T-helper 17 cell (primary cell): Measurements from ENCODE around the gene DDI1. TPM values are rescaled to one million over a fixed set of nuclear protein-coding genes. Genes with fewer than 3 reads are reported as not detected.

Experiments used
- ATAC-seq: fragments of 150-1000 bp; cut with Tn5 transposase; 2 replicates; pipeline ENCODE4 v1.10.0; 2021; ENCODE audit warnings: mild to moderate bottlenecking, moderate library complexity
- DNase-seq, 3 donors: peaks; one replicate each; pipeline versions ENCODE4 v3.0.0 to v3.0.0-alpha.2; 2020 to 2021
- H3K9me3 ChIP-seq: one replicate; pipeline ENCODE4 v1.7.0; 2013; ENCODE audit warnings: low read length, mild to moderate bottlenecking; ENCODE audit not compliant: control insufficient read depth, poor library complexity, severe bottlenecking
- H3K27ac Mint-ChIP-seq: one replicate; pipeline ENCODE4 v1.8.0; 2022; ENCODE audit warnings: mild to moderate bottlenecking, moderate library complexity, mixed read lengths
- H3K27me3 Mint-ChIP-seq: one replicate; pipeline ENCODE4 v1.8.0; 2022; ENCODE audit warnings: mixed read lengths
- H3K36me3 Mint-ChIP-seq: one replicate; pipeline ENCODE4 v1.8.0; 2022; ENCODE audit warnings: low read depth, mixed read lengths
- H3K4me1 Mint-ChIP-seq: one replicate; pipeline ENCODE4 v1.8.0; 2022; ENCODE audit warnings: mild to moderate bottlenecking, mixed read lengths
- H3K4me3 Mint-ChIP-seq: one replicate; pipeline ENCODE4 v1.8.0; 2022; ENCODE audit warnings: mild to moderate bottlenecking, moderate library complexity, mixed read lengths
- total RNA-seq, 4 donors: library from RNA in 2 of 4; stranded (reverse) in 2 of 4; gene quantifications; one replicate each; pipeline ENCODE4 v1.2.3 and lab custom pipeline; 2022 to 2026

The DDI1 gene
- total RNA-seq, 2 donors from 2014 or later, result not detected

GRCh38 chr11:104075091-104075490, 38.7 kb downstream of the DDI1 start:
- no peaks in the 10 kb centered on the region for H3K9me3 ChIP-seq
- ATAC-seq, result no peak
- H3K27me3 Mint-ChIP-seq, result peaks cover 5% of the 10 kb centered on the region
- H3K27ac Mint-ChIP-seq, result no peak overlapping the region
- no peak overlapping the region for H3K4me3 Mint-ChIP-seq
- H3K4me1 Mint-ChIP-seq, result no peaks in the 10 kb centered on the region
- DNase-seq, result no peak
- no peaks in the 10 kb centered on the region for H3K36me3 Mint-ChIP-seq

- H3K9me3 ChIP-seq, result no peaks in the 10 kb centered on the region
- Mint-ChIP-seq H3K36me3 (no peaks in the 10 kb centered on the region), H3K4me3 (no peak overlapping the region), H3K4me1 (no peaks in the 10 kb centered on the region), H3K27ac (no peak overlapping the region), H3K27me3 (peaks cover 5% of the 10 kb centered on the region)
- DNase-seq, result no peak
- no peak for ATAC-seq
Observed at GRCh38 chr11:104075706-104076105, 39.3 kb downstream of the DDI1 start.

DNA sequence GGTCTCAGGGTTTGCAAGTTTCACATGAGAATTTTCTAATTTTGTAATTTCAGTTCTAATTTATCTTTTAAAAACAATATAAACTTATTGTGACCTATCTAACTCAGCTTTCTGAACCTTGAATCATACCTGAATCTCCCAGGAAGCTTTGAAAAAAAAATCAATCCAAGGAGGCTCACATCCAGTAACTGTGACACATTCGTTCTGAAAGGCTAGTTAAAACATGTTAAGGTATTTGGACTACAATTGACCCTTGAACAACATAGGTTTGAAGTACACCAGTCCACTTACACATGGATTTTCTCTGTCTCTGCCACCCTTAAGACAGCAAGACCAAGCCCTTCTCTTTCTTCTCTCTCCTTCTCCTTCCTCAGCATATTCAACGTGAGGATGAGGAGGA, 40.0 kb downstream of the DDI1 start:
- no peak for DNase-seq
- Mint-ChIP-seq H3K4me1 (no peaks in the 10 kb centered on the region), H3K4me3 (no peak overlapping the region), H3K27me3 (peaks cover 5% of the 10 kb centered on the region), H3K36me3 (no peaks in the 10 kb centered on the region), H3K27ac (no peak overlapping the region)
- no peak for ATAC-seq
- H3K9me3 ChIP-seq, result no peaks in the 10 kb centered on the region

- ATAC-seq, result no peak
Observed at GRCh38 chr11:104078245-104078644, 41.8 kb downstream of the DDI1 start.

DNA sequence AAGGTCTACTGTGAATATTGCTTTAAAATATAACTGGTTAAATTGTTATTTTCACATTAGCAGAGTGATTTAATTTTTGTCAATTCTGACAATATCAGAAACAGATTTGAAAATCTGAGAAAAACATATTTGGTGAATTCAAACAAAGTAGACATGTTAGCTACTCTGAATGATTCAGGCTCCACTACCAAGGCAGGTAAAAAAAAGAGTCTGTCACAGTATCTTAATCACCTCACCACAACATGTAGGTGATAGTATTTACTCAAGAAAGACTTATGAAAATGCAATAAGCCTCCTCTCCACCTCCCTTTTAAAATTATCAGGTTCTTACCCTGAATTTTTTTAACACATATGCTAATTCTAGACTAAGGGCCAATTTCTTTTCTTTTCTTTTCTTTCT, 42.6 kb downstream of the DDI1 start:
- H3K27me3 Mint-ChIP-seq, result peaks cover 8% of the 10 kb centered on the region
- H3K4me3 Mint-ChIP-seq, result no peak overlapping the region
- H3K27ac Mint-ChIP-seq, result no peak overlapping the region
- no peaks in the 10 kb centered on the region for H3K36me3 Mint-ChIP-seq
- H3K9me3 ChIP-seq, result no peaks in the 10 kb centered on the region
- no peak for ATAC-seq
- H3K4me1 Mint-ChIP-seq, result no peaks in the 10 kb centered on the region
- DNase-seq, result no peak

More at GRCh38 chr11:104078245-104078644, 41.8 kb downstream of the DDI1 start:
- H3K27ac Mint-ChIP-seq, result no peak overlapping the region
- no peaks in the 10 kb centered on the region for H3K4me1 Mint-ChIP-seq
- no peaks in the 10 kb centered on the region for H3K9me3 ChIP-seq
- DNase-seq, result no peak
- H3K27me3 Mint-ChIP-seq, result peaks cover 5% of the 10 kb centered on the region
- H3K4me3 Mint-ChIP-seq, result no peak overlapping the region
- no peaks in the 10 kb centered on the region for H3K36me3 Mint-ChIP-seq

GRCh38 chr11:104086621-104087020, 50.2 kb downstream of the DDI1 start:
- DNase-seq, result no peak
- H3K9me3 ChIP-seq, result no peaks in the 10 kb centered on the region
- no peaks in the 10 kb centered on the region for H3K4me1 Mint-ChIP-seq
- peaks cover 6% of the 10 kb centered on the region for H3K27me3 Mint-ChIP-seq
- no peaks in the 10 kb centered on the region for H3K36me3 Mint-ChIP-seq
- no peak overlapping the region for H3K27ac Mint-ChIP-seq
- ATAC-seq, result no peak
- no peak overlapping the region for H3K4me3 Mint-ChIP-seq

Other genes starting within 250 kb of the DDI1 start
- under 1 TPM in 1 of 2 donors, not detected in 1; 0.10 TPM for gene PDGFD, start 127.5 kb downstream of the DDI1 start, total RNA-seq